Activated CD8-positive, alpha-beta T cell treated with anti-CD3 and anti-CD28 coated beads for 36 hours (primary cell): ENCODE measurements around the gene ANKS4B. TPM values are rescaled to one million over a fixed set of nuclear protein-coding genes. Genes with fewer than 3 reads are reported as not detected.

Experiments
- ATAC-seq: fragments of 200-7000 bp; cut with Tn5 transposase; one replicate; pipeline ENCODE4 v1.10.0; 2021; ENCODE audit warnings: mild to moderate bottlenecking, moderate library complexity
- CTCF ChIA-PET: fragments of 350-600 bp; sonication (Branson Sonifier 250); formaldehyde crosslinking; loops from one replicate; lab custom pipeline; 2021; ENCODE audit warnings: antibody characterized with exemption; lab: Charles Lee
- POLR2A ChIA-PET: fragments of 350-600 bp; sonication (Branson Sonifier 250); formaldehyde crosslinking; loops from one replicate; lab custom pipeline; 2021; ENCODE audit warnings: antibody characterized with exemption; lab: Charles Lee
- DNase-seq: peaks from one replicate; pipeline ENCODE4 v3.0.0-alpha.2; 2020
- H3K27ac Mint-ChIP-seq: one replicate; pipeline ENCODE4 v1.8.0; 2021; ENCODE audit warnings: mild to moderate bottlenecking, mixed read lengths
- H3K27me3 Mint-ChIP-seq: one replicate; pipeline ENCODE4 v1.8.0; 2021; ENCODE audit warnings: mixed read lengths
- H3K36me3 Mint-ChIP-seq: one replicate; pipeline ENCODE4 v1.8.0; 2021; ENCODE audit warnings: low read depth, mixed read lengths
- H3K4me1 Mint-ChIP-seq: one replicate; pipeline ENCODE4 v1.8.0; 2021; ENCODE audit warnings: low read depth, mixed read lengths
- H3K4me3 Mint-ChIP-seq: one replicate; pipeline ENCODE4 v1.8.0; 2021; ENCODE audit warnings: mild to moderate bottlenecking, moderate library complexity, mixed read lengths
- H3K9me3 Mint-ChIP-seq: one replicate; pipeline ENCODE4 v1.8.0; 2021; ENCODE audit warnings: mixed read lengths
- intact Hi-C: fragments of 100-400 bp; cut with micrococcal nuclease; formaldehyde crosslinking; loops from one replicate; pipeline ENCODE4 v1.10.0; 2022
- total RNA-seq, 2 experiments: library from RNA; stranded (reverse); gene quantifications; one replicate each; pipeline ENCODE4 v1.2.3, GENCODE V29; 2021
- TF ChIP-seq, protein P1 (sequence below): fragments of 200-600 bp; IDR thresholded peaks from one replicate; pipeline ENCODE4 v1.8.0; 2022; ENCODE audit warnings: antibody characterized with exemption, mild to moderate bottlenecking

Gene ANKS4B
- total RNA-seq, 2 experiments from 2014 or later, result not detected

DNA sequence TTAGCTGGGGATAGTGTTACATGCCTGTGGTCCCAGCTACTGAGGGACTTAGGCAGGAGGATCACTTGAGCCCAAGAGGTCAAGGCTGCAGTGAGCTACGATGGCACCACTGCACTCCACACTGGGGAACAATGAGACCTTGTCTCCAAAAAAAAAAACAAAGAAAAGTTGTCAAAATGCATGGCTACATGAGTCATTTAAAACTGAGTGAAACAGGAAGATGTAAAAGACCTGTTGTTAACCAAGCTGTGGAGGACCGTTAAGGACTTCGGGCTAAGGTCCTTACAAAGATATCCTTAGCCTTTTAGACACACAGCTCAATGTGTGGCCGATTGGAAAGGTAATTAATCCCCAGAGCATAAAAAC lies 47.2 kb upstream of the ANKS4B start:
- TF ChIP-seq, protein P1, sequence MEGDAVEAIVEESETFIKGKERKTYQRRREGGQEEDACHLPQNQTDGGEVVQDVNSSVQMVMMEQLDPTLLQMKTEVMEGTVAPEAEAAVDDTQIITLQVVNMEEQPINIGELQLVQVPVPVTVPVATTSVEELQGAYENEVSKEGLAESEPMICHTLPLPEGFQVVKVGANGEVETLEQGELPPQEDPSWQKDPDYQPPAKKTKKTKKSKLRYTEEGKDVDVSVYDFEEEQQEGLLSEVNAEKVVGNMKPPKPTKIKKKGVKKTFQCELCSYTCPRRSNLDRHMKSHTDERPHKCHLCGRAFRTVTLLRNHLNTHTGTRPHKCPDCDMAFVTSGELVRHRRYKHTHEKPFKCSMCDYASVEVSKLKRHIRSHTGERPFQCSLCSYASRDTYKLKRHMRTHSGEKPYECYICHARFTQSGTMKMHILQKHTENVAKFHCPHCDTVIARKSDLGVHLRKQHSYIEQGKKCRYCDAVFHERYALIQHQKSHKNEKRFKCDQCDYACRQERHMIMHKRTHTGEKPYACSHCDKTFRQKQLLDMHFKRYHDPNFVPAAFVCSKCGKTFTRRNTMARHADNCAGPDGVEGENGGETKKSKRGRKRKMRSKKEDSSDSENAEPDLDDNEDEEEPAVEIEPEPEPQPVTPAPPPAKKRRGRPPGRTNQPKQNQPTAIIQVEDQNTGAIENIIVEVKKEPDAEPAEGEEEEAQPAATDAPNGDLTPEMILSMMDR, result no peak
- H3K4me3 Mint-ChIP-seq, result no peak overlapping the region
- DNase-seq, result no peak
- H3K9me3 Mint-ChIP-seq, result peaks cover 17% of the 10 kb centered on the region
- peaks cover 18% of the 10 kb centered on the region for H3K36me3 Mint-ChIP-seq
- no peak for ATAC-seq
- ChIA-PET CTCF (interaction anchor here (0.6 to 1.5 kb wide), 3 partner anchors 75 to 114 kb away, joined by 3 to 4 read pairs (median 3); no protein-coding TSS in a partner anchor), POLR2A (interaction anchor here (0.6 kb wide), 1 partner anchor 28 kb away, joined by 3 read pairs; no protein-coding TSS in a partner anchor)
- no peak overlapping the region for H3K27ac Mint-ChIP-seq
- intact Hi-C loops, result loop anchor here (10.0 kb wide), 2 partner anchors 118 to 378 kb away; no protein-coding TSS in a partner anchor
- H3K27me3 Mint-ChIP-seq, result peaks cover 5% of the 10 kb centered on the region
- H3K4me1 Mint-ChIP-seq, result peaks cover 15% of the 10 kb centered on the region

GRCh38 chr16:21189311-21189710 lies 44.2 kb upstream of the ANKS4B start:
- no peak overlapping the region for H3K27ac Mint-ChIP-seq
- H3K9me3 Mint-ChIP-seq, result peaks cover 15% of the 10 kb centered on the region
- TF ChIP-seq, protein P1, result no peak
- DNase-seq (no peak), ATAC-seq (no peak)
- peaks cover 9% of the 10 kb centered on the region for H3K27me3 Mint-ChIP-seq
- peaks cover 6% of the 10 kb centered on the region for H3K36me3 Mint-ChIP-seq
- peaks cover 15% of the 10 kb centered on the region for H3K4me1 Mint-ChIP-seq
- no peak overlapping the region for H3K4me3 Mint-ChIP-seq
- POLR2A ChIA-PET, result no interaction called here
- CTCF ChIA-PET, result interaction anchor here (1.1 to 2.3 kb wide), 12 partner anchors 11 to 339 kb away, joined by 3 to 13 read pairs (median 4); no protein-coding TSS in a partner anchor
- intact Hi-C loops, result loop anchor here (10.0 kb wide), 2 partner anchors 115 to 375 kb away; no protein-coding TSS in a partner anchor

GRCh38 chr16:21190013-21190412 lies 43.5 kb upstream of the ANKS4B start:
- no peak for DNase-seq
- TF ChIP-seq, protein P1, result no peak
- ChIA-PET POLR2A (no interaction called here), CTCF (interaction anchor here (1.4 to 2.3 kb wide), 4 partner anchors 12 to 340 kb away, joined by 3 to 13 read pairs (median 10); no protein-coding TSS in a partner anchor)
- intact Hi-C loops, result no loop called here
- peaks cover 16% of the 10 kb centered on the region for H3K27me3 Mint-ChIP-seq
- peaks cover under 1% of the 10 kb centered on the region for H3K36me3 Mint-ChIP-seq
- H3K4me3 Mint-ChIP-seq, result no peak overlapping the region
- H3K9me3 Mint-ChIP-seq, result peaks cover 8% of the 10 kb centered on the region
- no peak for ATAC-seq
- H3K4me1 Mint-ChIP-seq, result peaks cover 13% of the 10 kb centered on the region
- no peak overlapping the region for H3K27ac Mint-ChIP-seq

- H3K9me3 Mint-ChIP-seq, result peaks cover 4% of the 10 kb centered on the region
- H3K4me3 Mint-ChIP-seq, result no peak overlapping the region
- H3K36me3 Mint-ChIP-seq, result no peaks in the 10 kb centered on the region
- CTCF ChIA-PET, result interaction anchor here (1.4 kb wide), 1 partner anchor 340 kb away, joined by 3 read pairs; no protein-coding TSS in a partner anchor
- ATAC-seq, result no peak
- peaks cover 9% of the 10 kb centered on the region for H3K4me1 Mint-ChIP-seq
- intact Hi-C loops, result no loop called here
- H3K27ac Mint-ChIP-seq, result no peak overlapping the region
- POLR2A ChIA-PET, result no interaction called here
- peaks cover 19% of the 10 kb centered on the region for H3K27me3 Mint-ChIP-seq
- no peak for DNase-seq
- TF ChIP-seq, protein P1, result no peak
Measured at GRCh38 chr16:21190599-21190998, 42.9 kb upstream of the ANKS4B start.

DNA sequence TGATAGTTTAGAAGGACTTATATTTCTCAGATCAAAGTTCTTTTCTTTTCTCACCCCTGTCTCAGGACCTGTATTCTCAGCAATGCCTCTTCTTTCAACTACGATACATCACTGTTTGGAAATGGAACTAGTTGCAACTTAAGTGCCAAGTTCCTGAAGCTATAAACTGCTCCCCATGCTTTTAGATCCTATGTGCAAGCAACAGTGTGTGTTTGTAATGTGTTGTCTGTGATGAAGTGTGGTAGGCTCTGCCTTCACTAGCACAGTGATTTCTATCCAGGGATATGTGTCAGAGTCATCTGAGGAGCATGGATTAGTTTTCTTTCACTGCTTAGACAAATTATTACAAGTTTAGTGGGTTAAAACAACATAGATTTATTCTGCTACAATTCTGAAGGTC lies 40.5 kb upstream of the ANKS4B start:
- Mint-ChIP-seq H3K4me1 (peaks cover 6% of the 10 kb centered on the region), H3K4me3 (no peak overlapping the region), H3K27ac (no peak overlapping the region), H3K36me3 (no peaks in the 10 kb centered on the region), H3K27me3 (peaks cover 21% of the 10 kb centered on the region), H3K9me3 (peaks cover 4% of the 10 kb centered on the region)
- TF ChIP-seq, protein P1, result no peak
- intact Hi-C loops, result no loop called here
- DNase-seq (no peak), ATAC-seq (no peak)
- CTCF ChIA-PET, result no interaction called here
- POLR2A ChIA-PET, result interaction anchor here (1.1 kb wide), 1 partner anchor 15 kb away, joined by 3 read pairs; no protein-coding TSS in a partner anchor
